DOHH2 (cell line): Measurements from ENCODE around the gene OLFM2.

ENCODE experiments used
- EZH2phosphoT487 ChIP-seq: fragments of 200-600 bp; sonication (generic); IDR thresholded peaks from 2 replicates; pipeline ENCODE4 v1.6.1; 2017; ENCODE audit warnings: borderline replicate concordance, mild to moderate bottlenecking, antibody characterized with exemption, low read length, moderate library complexity, mixed read lengths
- TF ChIP-seq, protein P1 (sequence below): fragments of 200-600 bp; sonication (generic); IDR thresholded peaks from one replicate; pipeline ENCODE4 v1.5.1; 2014; ENCODE audit warnings: antibody characterized with exemption, mild to moderate bottlenecking, low read depth, low read length; ENCODE audit not compliant: poor library complexity, severe bottlenecking

DNA sequence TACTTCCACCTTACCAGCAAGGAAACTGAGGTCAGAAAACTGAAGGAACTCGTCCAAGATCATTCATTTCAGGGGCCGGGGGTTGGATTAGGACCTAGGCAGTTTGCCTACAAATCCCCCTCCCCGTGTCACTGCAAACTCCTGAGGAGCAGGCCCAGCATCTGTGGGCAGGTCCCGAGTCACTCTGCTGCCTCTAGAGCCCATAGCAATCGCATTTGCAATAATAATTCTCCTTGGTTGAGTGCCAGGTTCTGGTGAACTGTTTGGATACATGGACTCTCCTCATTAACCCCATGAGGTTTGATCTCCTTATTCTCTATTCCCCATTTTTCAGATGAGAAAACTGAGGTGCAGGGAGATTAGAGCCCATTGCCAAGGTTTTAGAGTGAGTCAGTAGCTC, 100.3 kb downstream of the OLFM2 start:
- TF ChIP-seq, protein P1, sequence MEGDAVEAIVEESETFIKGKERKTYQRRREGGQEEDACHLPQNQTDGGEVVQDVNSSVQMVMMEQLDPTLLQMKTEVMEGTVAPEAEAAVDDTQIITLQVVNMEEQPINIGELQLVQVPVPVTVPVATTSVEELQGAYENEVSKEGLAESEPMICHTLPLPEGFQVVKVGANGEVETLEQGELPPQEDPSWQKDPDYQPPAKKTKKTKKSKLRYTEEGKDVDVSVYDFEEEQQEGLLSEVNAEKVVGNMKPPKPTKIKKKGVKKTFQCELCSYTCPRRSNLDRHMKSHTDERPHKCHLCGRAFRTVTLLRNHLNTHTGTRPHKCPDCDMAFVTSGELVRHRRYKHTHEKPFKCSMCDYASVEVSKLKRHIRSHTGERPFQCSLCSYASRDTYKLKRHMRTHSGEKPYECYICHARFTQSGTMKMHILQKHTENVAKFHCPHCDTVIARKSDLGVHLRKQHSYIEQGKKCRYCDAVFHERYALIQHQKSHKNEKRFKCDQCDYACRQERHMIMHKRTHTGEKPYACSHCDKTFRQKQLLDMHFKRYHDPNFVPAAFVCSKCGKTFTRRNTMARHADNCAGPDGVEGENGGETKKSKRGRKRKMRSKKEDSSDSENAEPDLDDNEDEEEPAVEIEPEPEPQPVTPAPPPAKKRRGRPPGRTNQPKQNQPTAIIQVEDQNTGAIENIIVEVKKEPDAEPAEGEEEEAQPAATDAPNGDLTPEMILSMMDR, result no peak
- TF ChIP-seq EZH2phosphoT487, result no peak
